Right ventricle myocardium superior (tissue), 1 donor: Measurements from ENCODE around the gene TPP1. TPM values are rescaled to one million over a fixed set of nuclear protein-coding genes. Genes with fewer than 3 reads are reported as not detected.
A peak's percentile ranks its signal among the peaks of the same experiment; 100 is the strongest.

Experiments
- ATAC-seq: fragments of 200-7000 bp; cut with Tn5 transposase; one replicate; pipeline ENCODE4 v1.9.1; 2020; ENCODE audit warnings: mild to moderate bottlenecking; ENCODE audit not compliant: poor library complexity
- DNase-seq: peaks from one replicate; pipeline ENCODE4 v3.0.0-alpha.2; 2020
- intact Hi-C: fragments of 100-400 bp; cut with DNase I; formaldehyde crosslinking; loops from one replicate; pipeline ENCODE4 v1.11.2; 2022
- total RNA-seq: library from RNA; stranded (reverse); fragmentation: NEBNext Ultra II Directional; extraction: Animal tissue kit (Norgen Biotek cat#: 25700); gene quantifications from one replicate; pipeline ENCODE4 v1.2.1, GENCODE V29; 2021
- donor health status: DM: no; HTN: yes; CAD: no; lungs with severe emphysema.

Gene TPP1
- total RNA-seq, 1 donor from 2014 or later, result 71.5 TPM

DNA sequence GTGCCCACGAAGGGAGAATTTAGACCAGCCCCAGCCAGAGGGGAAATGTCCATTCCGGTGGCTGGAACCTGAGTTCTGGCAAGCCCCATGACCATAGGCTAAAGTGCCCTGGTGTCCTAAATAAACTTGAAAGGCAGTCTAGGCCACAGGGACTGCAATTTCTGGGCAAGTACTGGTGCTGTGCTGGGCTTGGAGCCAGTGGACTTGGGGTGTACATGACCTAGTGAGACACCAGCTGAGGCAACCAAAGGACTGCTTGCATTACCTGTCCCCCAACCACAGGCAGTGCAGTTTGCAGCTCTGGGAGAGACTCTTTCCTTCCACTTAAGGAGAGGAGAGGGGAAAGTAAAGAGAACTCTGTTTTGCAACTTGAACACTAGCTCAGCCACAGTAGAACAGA is 39.5 kb downstream of the TPP1 start:
- peak; percentile 32 for ATAC-seq
- intact Hi-C loops, result no loop called here

DNA sequence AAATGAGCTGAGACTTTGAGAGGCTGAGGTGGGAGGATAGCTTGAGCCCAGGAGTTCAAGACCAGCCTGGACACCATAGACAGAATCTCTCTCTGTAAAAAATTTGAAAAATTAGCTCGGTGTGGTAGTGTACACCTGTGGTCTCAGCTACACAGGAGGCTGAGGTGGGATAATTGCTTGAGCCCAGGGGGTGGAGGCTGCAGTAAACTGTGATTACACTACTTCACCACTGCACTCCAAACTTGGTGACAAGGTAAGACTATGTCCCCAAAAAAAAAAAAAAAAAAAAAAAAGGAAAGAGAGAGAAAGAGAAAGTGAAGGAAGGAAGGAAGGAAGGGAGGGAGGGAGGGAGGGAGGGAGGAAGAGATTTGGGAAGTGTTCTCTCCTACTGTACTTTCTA is 41.1 kb downstream of the TPP1 start:
- ATAC-seq (no peak), DNase-seq (no peak)
- intact Hi-C loops, result no loop called here

More for the DNA sequence above, 39.5 kb downstream of the TPP1 start:
- DNase-seq, result no peak

DNA sequence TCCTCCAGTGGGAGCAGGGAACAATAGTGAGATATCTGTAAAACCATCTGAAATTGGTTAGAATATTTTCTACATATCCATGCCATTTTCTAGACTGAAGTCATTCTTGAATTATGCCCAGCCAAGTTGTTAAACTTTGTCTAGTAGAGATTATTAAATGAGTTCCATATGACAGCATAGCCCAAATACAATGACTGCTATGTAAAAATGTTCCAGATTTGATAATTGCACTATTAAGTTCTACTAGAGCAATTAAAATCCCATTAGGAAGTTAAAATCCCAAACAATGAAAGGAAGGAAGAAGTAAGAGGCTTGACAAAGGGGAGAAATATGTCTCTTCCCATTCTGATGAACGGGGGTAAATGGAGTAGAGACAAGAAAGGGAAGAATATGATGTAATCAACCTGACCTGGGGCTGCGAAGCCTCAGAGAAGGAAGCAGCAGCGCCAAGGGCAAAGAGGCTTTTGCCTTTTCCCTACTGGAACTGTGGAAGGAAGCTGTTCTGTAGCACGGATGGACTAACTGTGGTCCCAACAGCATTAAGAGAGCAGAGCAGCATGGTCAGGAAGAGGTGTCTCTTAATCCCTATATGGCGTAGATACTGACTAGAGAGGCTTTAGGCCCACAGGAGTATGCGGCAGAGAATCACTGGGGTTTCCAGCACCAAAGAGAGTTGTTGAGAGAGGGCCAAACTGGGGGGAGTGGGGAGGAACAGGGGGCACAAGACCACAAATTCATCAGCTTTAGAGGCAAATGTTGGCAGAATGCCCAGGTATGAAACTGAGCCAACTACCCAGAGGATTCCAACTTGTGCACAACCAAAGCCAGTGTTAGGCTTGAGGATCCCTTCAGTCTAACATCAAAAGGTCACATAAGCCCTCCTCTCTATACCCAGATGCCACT is 42.5 kb downstream of the TPP1 start:
- ATAC-seq (peak; percentile 75), DNase-seq (no peak)
- intact Hi-C loops, result loop anchor here (2.0 kb wide), 1 partner anchor 38 kb away; no protein-coding TSS in a partner anchor

DNA sequence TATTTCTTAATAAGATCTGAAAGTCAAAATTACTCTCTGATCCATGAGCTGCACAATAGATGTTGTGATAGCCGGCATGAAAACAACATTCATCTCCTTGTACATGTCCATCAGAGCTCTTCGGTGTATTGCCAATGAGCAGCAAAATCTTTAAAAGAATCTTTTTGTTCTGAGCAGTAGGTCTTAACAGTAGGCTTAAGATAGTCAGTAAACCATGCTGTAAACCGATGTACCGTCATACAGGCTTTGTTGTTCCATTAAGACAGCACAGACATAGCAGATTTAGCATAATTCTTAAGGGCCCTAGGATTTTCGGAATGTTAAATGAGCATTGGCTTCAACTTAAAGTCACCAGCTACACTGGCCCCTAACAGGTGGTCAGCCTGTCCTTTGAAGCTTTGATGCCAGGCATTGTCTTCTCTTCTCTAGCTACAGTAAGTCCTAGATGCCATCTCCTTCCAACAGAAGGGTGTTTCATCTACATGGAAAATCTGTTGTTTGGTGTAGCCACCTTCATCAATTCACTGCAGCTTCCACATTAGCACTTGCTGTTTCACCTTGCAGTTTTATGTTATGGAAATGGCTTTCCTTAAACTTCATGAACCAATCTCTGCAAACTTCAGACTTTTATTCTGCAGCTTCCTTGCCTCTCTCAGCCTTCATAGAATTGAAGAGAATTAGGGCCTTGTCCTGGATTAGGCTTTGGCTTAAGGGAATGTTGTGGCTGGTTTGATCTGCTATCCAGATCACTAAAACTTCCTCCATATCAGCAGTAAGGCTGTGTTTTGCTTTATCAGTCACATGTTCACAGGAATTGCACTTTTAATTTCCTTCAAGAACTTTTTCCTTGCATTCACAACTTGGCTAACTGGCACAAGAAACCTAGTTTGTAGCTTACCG is 44.2 kb downstream of the TPP1 start:
- DNase-seq, result no peak
- no peak for ATAC-seq
- intact Hi-C loops, result no loop called here

DNA sequence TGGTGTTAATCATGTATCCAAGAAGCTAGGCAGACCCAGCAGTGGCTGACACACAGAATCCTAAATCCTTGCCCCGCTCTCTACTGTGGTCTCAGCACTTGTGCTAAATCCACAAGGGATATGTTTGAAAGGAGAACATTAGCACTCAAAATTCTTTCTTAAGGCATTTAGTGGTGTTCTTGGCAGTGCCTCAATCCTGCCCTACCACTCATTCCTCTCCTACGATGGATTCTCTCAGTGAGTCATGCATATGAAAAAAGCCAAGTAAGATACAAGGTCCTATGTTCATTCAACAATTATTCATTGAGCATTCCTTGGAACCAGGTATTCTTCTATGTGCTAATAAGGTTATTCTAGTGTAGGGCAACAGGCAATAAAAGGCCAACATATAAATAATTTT is 47.0 kb downstream of the TPP1 start:
- ATAC-seq (no peak), DNase-seq (no peak)
- intact Hi-C loops, result no loop called here

DNA sequence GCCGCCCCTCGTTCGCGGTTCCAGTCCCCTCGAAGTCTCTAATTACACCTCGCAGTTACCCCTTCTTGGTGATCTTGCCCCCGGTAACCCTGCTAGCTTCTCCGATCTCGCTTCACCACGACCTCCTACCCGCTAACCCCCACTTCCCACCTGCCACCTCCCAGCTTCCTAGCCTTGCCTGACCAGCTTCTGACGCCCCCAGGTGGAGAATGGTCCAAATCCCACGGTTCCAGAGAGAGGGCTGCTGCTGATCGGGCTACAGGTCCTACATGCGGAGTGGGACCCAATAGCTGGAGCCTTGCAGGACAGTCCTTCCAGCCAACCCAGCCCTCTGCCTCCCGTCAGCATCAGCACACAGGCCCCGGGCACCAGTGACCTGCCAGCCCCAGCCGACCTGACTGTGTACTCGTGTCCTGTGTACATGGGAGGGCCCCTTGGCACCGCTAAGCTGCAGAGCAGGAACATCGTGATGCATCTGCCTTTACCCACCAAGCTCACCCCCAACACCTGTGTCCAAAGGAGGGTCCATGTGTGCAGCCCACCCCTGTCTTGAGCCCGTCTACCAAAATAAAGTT is 47.7 kb downstream of the TPP1 start:
- ATAC-seq (no peak), DNase-seq (no peak)
- intact Hi-C loops, result no loop called here

DNA sequence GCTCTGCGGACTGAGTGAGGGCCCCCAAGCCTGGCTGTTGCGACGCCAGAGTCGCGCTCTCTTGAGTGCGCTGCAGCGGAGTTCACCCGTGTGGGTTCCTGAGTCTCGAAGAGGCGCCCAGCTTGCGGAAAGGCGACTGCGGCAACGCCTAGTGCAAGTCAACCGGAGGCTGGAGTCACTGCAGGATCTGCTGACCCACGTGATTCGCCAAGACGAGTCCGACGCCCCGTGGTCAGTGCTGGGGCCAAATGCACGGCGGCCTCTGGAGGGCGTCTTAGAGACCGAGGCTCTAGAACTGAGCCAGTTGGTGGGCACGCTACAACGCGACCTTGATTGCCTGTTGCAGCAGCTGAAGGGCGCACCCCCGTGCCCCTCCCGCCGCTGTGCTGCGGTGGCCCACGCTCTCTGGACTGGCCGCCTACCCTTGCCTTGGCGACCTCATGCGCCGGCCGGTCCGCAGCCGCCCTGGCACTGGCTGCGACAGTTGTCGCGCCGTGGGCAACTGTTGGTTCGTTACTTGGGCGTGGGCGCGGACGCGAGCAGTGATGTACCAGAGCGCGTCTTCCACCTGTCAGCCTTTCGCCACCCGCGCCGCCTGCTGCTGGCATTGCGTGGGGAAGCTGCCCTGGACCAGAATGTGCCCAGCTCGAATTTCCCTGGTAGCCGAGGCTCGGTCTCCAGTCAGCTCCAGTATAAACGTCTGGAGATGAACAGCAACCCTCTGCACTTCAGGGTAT is 48.4 kb downstream of the TPP1 start:
- no peak for ATAC-seq
- intact Hi-C loops, result no loop called here
- DNase-seq, result peak; percentile 48

DNA sequence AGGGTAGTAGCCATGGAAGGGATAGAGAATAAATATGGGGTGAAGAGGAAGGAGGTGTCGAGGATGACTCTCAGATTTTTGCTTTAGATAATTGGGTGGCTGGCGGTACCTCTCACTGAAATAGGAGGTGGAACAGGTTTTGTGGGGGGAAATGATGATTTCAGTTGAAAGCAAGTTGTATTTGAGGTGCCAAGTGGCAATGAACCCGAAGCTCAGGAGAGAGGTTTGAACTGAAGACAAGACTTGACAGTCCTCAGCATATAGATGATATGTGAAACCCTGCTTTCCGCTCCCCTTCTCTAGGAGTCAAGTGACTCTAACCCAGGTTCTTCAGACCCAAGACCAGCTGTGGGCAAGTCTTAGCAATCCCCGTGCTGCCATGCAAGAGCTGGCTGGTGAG is 49.5 kb downstream of the TPP1 start:
- intact Hi-C loops, result no loop called here
- DNase-seq, result no peak

DNA sequence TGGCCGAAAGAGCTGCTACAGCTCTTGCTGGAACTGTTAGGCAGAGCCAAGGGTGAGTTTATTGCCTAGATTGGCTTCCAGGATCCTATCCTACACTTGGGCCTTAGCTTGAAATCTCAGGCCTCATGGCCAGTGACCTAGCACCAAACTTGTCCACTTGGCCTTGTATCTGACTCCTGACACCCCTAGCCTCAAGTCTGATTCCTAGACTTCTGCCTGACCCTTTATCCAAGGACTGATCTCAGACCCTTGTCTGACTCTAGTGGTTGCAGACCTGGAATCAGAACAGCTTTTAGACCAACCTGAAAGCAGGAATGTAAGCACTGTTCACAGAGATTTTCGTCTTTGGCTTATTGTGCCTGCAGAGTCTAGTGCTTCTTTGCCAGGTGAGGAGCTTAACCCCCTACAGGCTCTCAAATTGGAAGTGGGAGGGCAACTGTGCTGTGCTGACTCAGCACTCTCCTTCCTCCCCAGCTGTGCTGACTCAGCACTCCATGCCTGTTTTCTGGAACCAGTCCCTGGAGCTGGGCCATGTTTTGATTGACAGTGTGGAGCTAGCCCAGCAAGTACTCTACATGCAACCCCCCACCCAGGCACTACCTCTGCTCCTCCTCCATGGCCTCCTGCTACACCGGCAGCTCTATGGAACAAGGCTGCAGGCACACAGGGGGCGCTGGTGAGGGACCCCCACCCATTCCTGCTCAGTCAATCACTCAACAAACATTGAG is 50.9 kb downstream of the TPP1 start:
- intact Hi-C loops, result no loop called here
- DNase-seq (peak; percentile 64), ATAC-seq (peak; percentile 58)

More for the DNA sequence above, 49.5 kb downstream of the TPP1 start:
- ATAC-seq, result no peak

DNA sequence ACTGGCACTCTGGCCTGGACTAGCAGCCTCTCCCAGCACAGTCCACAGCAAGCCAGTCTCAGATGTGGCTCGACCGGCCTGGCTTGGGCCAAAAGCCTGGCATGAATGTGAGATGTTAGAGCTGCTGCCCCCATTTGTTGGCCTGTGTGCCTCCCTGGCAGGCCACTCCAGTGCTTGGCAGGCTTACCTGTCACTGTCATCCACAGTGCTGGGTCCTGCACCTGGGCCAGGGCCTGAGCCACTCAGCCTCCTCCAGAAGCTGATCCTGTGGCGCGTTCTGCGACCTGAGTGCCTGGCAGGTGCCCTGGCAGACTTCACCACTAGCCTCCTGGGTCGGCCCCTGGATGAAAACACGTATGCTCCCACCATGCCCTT is 51.9 kb downstream of the TPP1 start:
- ATAC-seq, result peak; percentile 64
- intact Hi-C loops, result no loop called here
- DNase-seq, result peak; percentile 47

DNA sequence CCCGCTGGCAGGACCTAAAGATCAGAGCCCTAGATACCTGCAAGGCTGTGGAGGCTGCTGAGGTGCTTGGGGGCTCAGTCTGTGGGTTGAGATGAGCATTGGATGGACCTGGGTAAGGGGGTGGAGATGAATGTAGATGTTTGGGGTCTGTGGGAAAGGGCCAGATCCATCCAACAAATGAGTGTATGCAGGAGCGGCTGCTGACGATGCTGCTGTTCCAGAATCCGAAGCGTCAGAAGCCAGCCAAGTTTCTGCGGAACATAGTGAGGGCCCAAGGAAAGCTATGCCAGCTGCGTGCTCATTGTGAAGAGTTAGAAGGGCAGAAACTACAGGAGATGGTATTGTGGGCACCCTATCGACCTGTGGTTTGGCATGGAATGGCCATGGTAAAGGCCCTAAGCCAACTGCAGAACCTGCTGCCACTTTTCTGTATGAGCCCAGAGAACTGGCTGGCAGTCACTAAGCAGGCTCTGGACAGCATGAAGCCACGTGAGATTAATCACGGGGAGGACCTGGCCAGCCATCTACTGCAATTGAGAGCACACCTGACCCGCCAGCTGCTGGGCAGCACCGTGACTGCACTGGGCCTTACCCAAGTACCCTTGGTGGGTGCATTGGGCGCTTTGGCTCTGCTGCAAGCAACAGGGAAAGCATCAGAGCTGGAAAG is 52.4 kb downstream of the TPP1 start:
- ATAC-seq (peak; percentile 61), DNase-seq (peak; percentile 44)
- intact Hi-C loops, result no loop called here

DNA sequence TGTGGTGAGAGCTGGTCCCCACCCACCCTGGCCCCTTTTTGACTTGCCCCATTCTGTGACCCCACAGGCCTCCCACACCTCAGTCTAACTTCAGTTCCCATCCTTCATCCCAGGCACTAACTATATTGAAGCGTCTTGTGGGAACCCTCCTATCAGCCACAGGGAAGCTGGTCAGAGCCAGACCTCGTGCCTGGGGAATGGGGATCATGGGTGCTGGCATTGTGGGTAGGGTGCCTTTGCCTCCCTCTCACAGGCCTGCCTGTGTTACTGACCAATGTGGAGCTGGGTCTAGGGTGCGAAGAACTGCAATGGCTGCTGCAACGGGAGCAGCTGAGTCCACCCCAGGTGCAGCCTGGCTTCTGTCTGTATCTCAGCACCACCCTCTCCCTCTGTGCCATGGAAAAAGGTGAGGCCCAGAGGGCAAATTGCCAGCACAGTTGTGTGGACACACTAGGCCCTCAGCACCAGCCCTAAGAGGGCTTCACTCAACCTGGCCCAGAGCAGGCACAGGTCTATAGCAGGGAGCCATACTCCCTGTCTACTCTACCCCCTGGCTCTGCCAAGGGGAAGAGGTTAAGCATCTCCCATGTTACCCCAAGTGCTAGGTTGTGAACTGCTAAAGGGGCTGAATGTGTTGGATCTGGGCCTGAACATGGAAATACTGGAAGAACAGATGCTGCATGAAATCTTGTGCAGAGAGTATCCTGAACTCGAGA is 53.1 kb downstream of the TPP1 start:
- DNase-seq (no peak), ATAC-seq (no peak)
- intact Hi-C loops, result no loop called here

DNA sequence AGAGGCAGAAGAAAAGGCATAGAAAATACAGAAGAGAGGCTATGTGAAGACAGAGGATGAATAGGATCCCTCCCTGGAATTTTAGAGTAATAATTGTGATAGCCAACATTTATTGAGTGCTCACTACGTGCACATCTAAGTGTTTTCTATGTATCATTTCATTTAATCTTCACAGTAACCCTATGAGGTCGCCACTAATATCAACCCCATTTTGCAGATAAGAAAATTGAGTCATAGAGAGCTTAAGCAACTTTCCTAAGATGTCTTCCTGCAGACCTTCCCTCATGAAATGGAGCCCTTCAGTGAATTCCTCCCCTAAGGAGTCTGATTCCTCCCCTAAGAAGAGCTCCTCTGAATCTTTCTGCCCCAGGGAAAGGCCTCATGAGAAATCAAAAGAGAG is 53.9 kb downstream of the TPP1 start:
- intact Hi-C loops, result no loop called here
- DNase-seq, result no peak
- no peak for ATAC-seq

DNA sequence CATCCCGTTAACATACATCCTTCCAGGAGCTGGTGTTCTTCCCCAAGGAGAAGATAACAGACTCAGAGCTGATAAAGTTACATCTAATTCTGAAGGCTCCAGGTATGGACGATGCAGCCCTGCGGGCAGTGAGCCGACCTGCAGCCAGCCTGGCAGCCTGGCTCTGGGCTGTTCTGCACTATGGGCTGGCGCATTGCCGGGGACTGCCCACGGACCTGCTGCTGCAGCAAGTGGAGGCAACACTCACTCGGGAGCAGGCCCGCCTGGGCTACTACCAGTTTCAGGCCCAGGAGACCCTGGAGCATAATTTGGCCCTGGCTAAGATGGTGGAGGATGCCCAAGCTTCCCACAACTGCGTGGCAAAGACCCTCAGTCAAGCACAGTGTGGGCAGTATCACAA is 55.6 kb downstream of the TPP1 start:
- no peak for DNase-seq
- intact Hi-C loops, result no loop called here
- no peak for ATAC-seq

DNA sequence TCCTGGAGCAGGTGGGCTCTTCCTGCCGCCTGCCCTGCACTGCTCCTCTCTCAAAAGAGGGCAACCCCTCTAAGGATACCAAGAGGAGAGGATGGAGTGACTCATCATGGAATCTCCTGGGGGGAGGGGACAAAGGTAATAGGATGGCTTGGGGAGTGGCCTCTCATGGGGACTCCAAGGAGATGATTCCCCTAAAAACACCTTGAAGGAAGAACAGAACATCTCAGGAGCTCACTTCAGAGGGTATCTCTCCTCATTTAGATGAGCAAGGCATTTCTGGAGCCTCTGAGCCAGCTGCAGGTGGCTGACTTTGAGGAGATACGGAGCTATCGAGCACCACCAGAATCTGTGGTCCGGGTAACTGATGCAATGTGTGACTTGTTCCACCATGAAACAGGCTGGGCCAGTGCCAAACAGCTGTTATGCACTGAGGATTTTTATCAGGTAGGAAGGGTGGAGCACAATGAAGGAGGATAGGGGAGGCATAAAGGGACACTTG is 56.1 kb downstream of the TPP1 start:
- no peak for ATAC-seq
- intact Hi-C loops, result no loop called here
- no peak for DNase-seq
